ENCODE results near the gene CASP14. TPM values are rescaled to one million over a fixed set of nuclear protein-coding genes. Genes with fewer than 3 reads are reported as not detected.
"Not testable (repeated sequence)": the region's sequence is repeated elsewhere in the genome, so short reads cannot be mapped to it uniquely, and the experiment has no call there.

Gene CASP14
- not detected for total RNA-seq

- DNase-seq = no peak
Observed at GRCh38 chr19:15048885-15049541, at the start of gene CASP14. TSS of gene CASP14 (plus strand) at chr19:15049480. CDS start at chr19:15052252, 2,772 bp downstream.

- no peak for DNase-seq
Observed at GRCh38 chr19:15008308-15008707, 41.0 kb upstream of the CASP14 start.

GRCh38 chr19:15010501-15011300 lies 38.6 kb upstream of the CASP14 start:
- DNase-seq = no peak

GRCh38 chr19:15014579-15014978 lies 34.7 kb upstream of the CASP14 start:
- no peak for DNase-seq

GRCh38 chr19:15015946-15016542 lies 33.2 kb upstream of the CASP14 start:
- no peak for DNase-seq

GRCh38 chr19:15018836-15019235 lies 30.4 kb upstream of the CASP14 start:
- DNase-seq = not testable (repeated sequence)

GRCh38 chr19:15021286-15022007 lies 27.8 kb upstream of the CASP14 start:
- no peak for DNase-seq

- no peak for DNase-seq
Observed at GRCh38 chr19:15022752-15023151, 26.5 kb upstream of the CASP14 start.

- no peak for DNase-seq
Observed at GRCh38 chr19:15025217-15025616, 24.1 kb upstream of the CASP14 start.

- DNase-seq = no peak
Observed at GRCh38 chr19:15028490-15028889, 20.8 kb upstream of the CASP14 start.

GRCh38 chr19:15031675-15032074 lies 17.6 kb upstream of the CASP14 start:
- no peak for DNase-seq

GRCh38 chr19:15035795-15036311 lies 13.4 kb upstream of the CASP14 start:
- DNase-seq = no peak

- DNase-seq = no peak
Observed at GRCh38 chr19:15037586-15037985, 11.7 kb upstream of the CASP14 start.

GRCh38 chr19:15038294-15038693 lies 11.0 kb upstream of the CASP14 start:
- DNase-seq = no peak

GRCh38 chr19:15042003-15042402 lies 7.3 kb upstream of the CASP14 start:
- no peak for DNase-seq

- no peak for DNase-seq
Observed at GRCh38 chr19:15042826-15043225, 6.5 kb upstream of the CASP14 start.

- no peak for DNase-seq
Observed at GRCh38 chr19:15045506-15045905, 3.8 kb upstream of the CASP14 start.

GRCh38 chr19:15047680-15048079 lies 1.6 kb upstream of the CASP14 start:
- no peak for DNase-seq

GRCh38 chr19:15048128-15048527 lies 1.2 kb upstream of the CASP14 start:
- DNase-seq = no peak

GRCh38 chr19:15050639-15051038 lies 1.4 kb downstream of the CASP14 start:
- DNase-seq = no peak

- DNase-seq = no peak
Observed at GRCh38 chr19:15062036-15062435, 12.8 kb downstream of the CASP14 start.

GRCh38 chr19:15070386-15070785 lies 21.1 kb downstream of the CASP14 start:
- DNase-seq = not testable (repeated sequence)
